Endodermal cell (in vitro differentiated cells): Measurements from ENCODE around the gene RFWD3. TPM values are rescaled to one million over a fixed set of nuclear protein-coding genes. Genes with fewer than 3 reads are reported as not detected.

Experiments
- DNase-seq: peaks from one replicate; pipeline ENCODE4 v3.0.0-alpha.2; 2017
- H3K27ac ChIP-seq: 2 replicates; pipeline ENCODE4 v1.5.1; 2013; ENCODE audit warnings: mild to moderate bottlenecking, low read depth, low read length, moderate library complexity
- H3K27me3 ChIP-seq: 2 replicates; pipeline ENCODE4 v1.6.1; 2013; ENCODE audit warnings: mild to moderate bottlenecking, low read length, moderate library complexity; ENCODE audit not compliant: insufficient read depth, control insufficient read depth, poor library complexity, severe bottlenecking
- H3K36me3 ChIP-seq: 2 replicates; pipeline ENCODE4 v1.7.0; 2013; ENCODE audit warnings: mild to moderate bottlenecking, low read length, moderate library complexity; ENCODE audit not compliant: control insufficient read depth, insufficient read depth
- H3K4me1 ChIP-seq: one replicate; pipeline ENCODE4 v1.7.0; 2013; ENCODE audit warnings: low read length; ENCODE audit not compliant: control insufficient read depth, insufficient read depth
- H3K4me3 ChIP-seq: 2 replicates; pipeline ENCODE4 v1.5.1; 2013; ENCODE audit warnings: mild to moderate bottlenecking, low read length, moderate library complexity
- H3K9ac ChIP-seq: 2 replicates; pipeline ENCODE4 v1.6.1; 2013; ENCODE audit warnings: mild to moderate bottlenecking, low read length, moderate library complexity; ENCODE audit not compliant: poor library complexity, severe bottlenecking; ENCODE audit errors: extremely low read depth
- H3K9me3 ChIP-seq: 2 replicates; pipeline ENCODE4 v1.6.1; 2013; ENCODE audit warnings: mild to moderate bottlenecking, low read length, moderate library complexity; ENCODE audit not compliant: control insufficient read depth
- H3K27ac Mint-ChIP-seq: 2 replicates; pipeline ENCODE4 v1.8.0; 2020; ENCODE audit warnings: mixed read lengths
- H3K27me3 Mint-ChIP-seq: 2 replicates; pipeline ENCODE4 v1.8.0; 2021; ENCODE audit warnings: mild to moderate bottlenecking, mixed read lengths; ENCODE audit not compliant: insufficient read depth
- H3K36me3 Mint-ChIP-seq: 2 replicates; pipeline ENCODE4 v1.8.0; 2020; ENCODE audit warnings: low read depth, mixed read lengths
- H3K4me1 Mint-ChIP-seq: 2 replicates; pipeline ENCODE4 v1.8.0; 2020; ENCODE audit warnings: mixed read lengths
- H3K4me3 Mint-ChIP-seq: 2 replicates; pipeline ENCODE4 v1.8.0; 2020; ENCODE audit warnings: mild to moderate bottlenecking, moderate library complexity, mixed read lengths
- H3K9me3 Mint-ChIP-seq: 2 replicates; pipeline ENCODE4 v1.8.0; 2020; ENCODE audit warnings: mild to moderate bottlenecking, mixed read lengths
- WGBS, 2 experiments: methylation state at CpG; one replicate each; pipeline versions ENCODE4 v1.1.5 to v1.1.7; 2013; ENCODE audit warnings: missing lambda C conversion rate in 2 of 2, mixed read lengths in 1 of 2; ENCODE audit not compliant: insufficient coverage in 1 of 2, insufficient read length in 1 of 2; 5-methylcytosine and 5-hydroxymethylcytosine counted together
- total RNA-seq, 2 donors: library from RNA; stranded (reverse); fragmentation: NEBNext Ultra II Directional in 1 of 2; extraction: Animal tissue kit (Norgen Biotek cat#: 25700) in 1 of 2; gene quantifications; 2 replicates in 1 of 2; 3 replicates in 1 of 2; pipeline ENCODE4 v1.2.1, GENCODE V29; 2021
- TF ChIP-seq, protein P1 (sequence below): fragments of 200-600 bp; sonication (generic); conservative IDR thresholded peaks from 2 replicates; pipeline ENCODE4 v1.5.0; 2021; ENCODE audit warnings: antibody characterized with exemption, mild to moderate bottlenecking

The RFWD3 gene
- total RNA-seq, 2 donors from 2014 or later: 81.7 to 97.7 TPM

GRCh38 chr16:74591876-74592650, 74.6 kb downstream of the RFWD3 start:
- Mint-ChIP-seq H3K36me3 (peaks cover 12% of the 10 kb centered on the region), H3K9me3 (no peaks in the 10 kb centered on the region), H3K27ac (no peak overlapping the region), H3K27me3 (no peaks in the 10 kb centered on the region), H3K4me3 (no peak overlapping the region), H3K4me1 (peaks cover 15% of the 10 kb centered on the region)
- WGBS, 2 experiments: 81 to 93% methylated on average over 4 to 7 of the region's 9 CpGs
- H3K36me3 ChIP-seq: peaks cover 6% of the 10 kb centered on the region
- H3K4me1 ChIP-seq: no peaks in the 10 kb centered on the region
- DNase-seq: no peak
- TF ChIP-seq, protein P1, sequence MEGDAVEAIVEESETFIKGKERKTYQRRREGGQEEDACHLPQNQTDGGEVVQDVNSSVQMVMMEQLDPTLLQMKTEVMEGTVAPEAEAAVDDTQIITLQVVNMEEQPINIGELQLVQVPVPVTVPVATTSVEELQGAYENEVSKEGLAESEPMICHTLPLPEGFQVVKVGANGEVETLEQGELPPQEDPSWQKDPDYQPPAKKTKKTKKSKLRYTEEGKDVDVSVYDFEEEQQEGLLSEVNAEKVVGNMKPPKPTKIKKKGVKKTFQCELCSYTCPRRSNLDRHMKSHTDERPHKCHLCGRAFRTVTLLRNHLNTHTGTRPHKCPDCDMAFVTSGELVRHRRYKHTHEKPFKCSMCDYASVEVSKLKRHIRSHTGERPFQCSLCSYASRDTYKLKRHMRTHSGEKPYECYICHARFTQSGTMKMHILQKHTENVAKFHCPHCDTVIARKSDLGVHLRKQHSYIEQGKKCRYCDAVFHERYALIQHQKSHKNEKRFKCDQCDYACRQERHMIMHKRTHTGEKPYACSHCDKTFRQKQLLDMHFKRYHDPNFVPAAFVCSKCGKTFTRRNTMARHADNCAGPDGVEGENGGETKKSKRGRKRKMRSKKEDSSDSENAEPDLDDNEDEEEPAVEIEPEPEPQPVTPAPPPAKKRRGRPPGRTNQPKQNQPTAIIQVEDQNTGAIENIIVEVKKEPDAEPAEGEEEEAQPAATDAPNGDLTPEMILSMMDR: no peak
- H3K9me3 ChIP-seq: peaks cover 6% of the 10 kb centered on the region
- H3K27me3 ChIP-seq: no peaks in the 10 kb centered on the region
- no peak overlapping the region for H3K4me3 ChIP-seq
- H3K9ac ChIP-seq: no peak overlapping the region
- H3K27ac ChIP-seq: no peak overlapping the region

DNA sequence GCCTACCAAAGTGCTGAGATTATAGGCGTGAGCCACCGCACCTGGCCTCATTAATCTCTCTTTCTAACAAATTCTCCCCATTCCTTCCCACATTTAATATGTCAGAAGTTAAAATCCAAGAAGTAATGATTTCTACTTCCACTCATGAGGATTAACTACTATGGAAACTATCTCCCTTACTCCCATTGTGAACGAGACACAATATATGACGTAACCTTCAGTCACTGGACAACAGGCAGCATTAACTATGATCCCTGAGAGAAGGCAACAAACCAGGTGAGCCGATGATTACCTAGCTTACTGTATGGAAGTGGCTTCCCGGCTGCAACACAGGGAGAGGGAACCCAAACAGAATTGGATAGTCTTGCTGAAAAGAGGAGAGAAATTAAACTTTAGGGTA, 79.7 kb downstream of the RFWD3 start:
- TF ChIP-seq, protein P1: no peak
- Histone ChIP-seq H3K27ac (no peak overlapping the region), H3K9ac (no peak overlapping the region), H3K4me3 (no peak overlapping the region), H3K27me3 (no peaks in the 10 kb centered on the region), H3K36me3 (no peaks in the 10 kb centered on the region), H3K9me3 (no peaks in the 10 kb centered on the region), H3K4me1 (no peaks in the 10 kb centered on the region)
- H3K36me3 Mint-ChIP-seq: peaks cover 6% of the 10 kb centered on the region
- no peaks in the 10 kb centered on the region for H3K9me3 Mint-ChIP-seq
- peaks cover 8% of the 10 kb centered on the region for H3K4me1 Mint-ChIP-seq
- no peak overlapping the region for H3K4me3 Mint-ChIP-seq
- WGBS, 2 experiments: 84 to 87% methylated on average over 6 of the region's 6 CpGs
- no peak for DNase-seq
- no peaks in the 10 kb centered on the region for H3K27me3 Mint-ChIP-seq
- no peak overlapping the region for H3K27ac Mint-ChIP-seq

GRCh38 chr16:74585846-74586443, 80.7 kb downstream of the RFWD3 start:
- no peak overlapping the region for H3K4me3 Mint-ChIP-seq
- Histone ChIP-seq H3K36me3 (no peaks in the 10 kb centered on the region), H3K27ac (no peak overlapping the region), H3K4me3 (no peak overlapping the region), H3K27me3 (no peaks in the 10 kb centered on the region), H3K4me1 (no peaks in the 10 kb centered on the region), H3K9me3 (no peaks in the 10 kb centered on the region), H3K9ac (no peak overlapping the region)
- TF ChIP-seq, protein P1: no peak
- H3K9me3 Mint-ChIP-seq: no peaks in the 10 kb centered on the region
- WGBS, 2 experiments: 91 to 94% methylated on average over 2 to 6 of the region's 6 CpGs
- peaks cover 6% of the 10 kb centered on the region for H3K36me3 Mint-ChIP-seq
- no peak for DNase-seq
- H3K27ac Mint-ChIP-seq: no peak overlapping the region
- no peaks in the 10 kb centered on the region for H3K27me3 Mint-ChIP-seq
- peaks cover 8% of the 10 kb centered on the region for H3K4me1 Mint-ChIP-seq
